Measurements from ENCODE around the gene TMEM209.

DNA sequence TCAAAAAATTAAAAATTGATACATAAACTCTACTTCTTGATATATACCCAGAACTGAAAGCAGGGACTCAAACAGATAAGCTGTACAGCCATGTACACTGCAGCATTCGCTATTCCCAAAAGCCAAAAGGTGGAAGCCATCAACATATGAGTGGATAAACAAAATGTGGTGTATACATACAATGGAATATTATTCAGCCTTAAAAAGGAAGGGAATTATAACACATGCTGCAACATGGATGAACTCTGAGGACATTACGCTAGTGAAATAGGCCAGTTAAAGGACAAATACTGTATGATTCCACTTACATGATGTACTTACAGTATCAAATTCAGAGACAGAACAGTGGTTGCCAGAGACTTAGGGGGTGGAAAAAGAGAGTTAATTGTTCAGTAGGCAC, 8.1 kb downstream of the TMEM209 start:
- no peak for TF ChIP-seq EZH2phosphoT487 (IDR thresholded peaks at IDR 0.05; ENCODE audit: insufficient read depth, low read depth)
- no peak for TF ChIP-seq EZH2 (IDR thresholded peaks at IDR 0.05; ENCODE audit: insufficient read depth, poor library complexity, severe bottlenecking)
